ENCODE data around the gene SKI.

SKI gene

GRCh38 chr1:2268285-2269056 lies 40.4 kb downstream of the SKI start:
- H3K79me2 ChIP-seq (ENCODE audit: control insufficient read depth, low read length): no peaks in the 10 kb centered on the region

GRCh38 chr1:2269193-2269921 lies 41.2 kb downstream of the SKI start:
- Histone ChIP-seq H3K36me3 (ENCODE audit: control insufficient read depth, low read length) (no peaks in the 10 kb centered on the region), H3K27me3 (ENCODE audit: control insufficient read depth, low read length) (no peaks in the 10 kb centered on the region), H3K79me2 (ENCODE audit: control insufficient read depth, low read length) (no peaks in the 10 kb centered on the region), H3K4me3 (ENCODE audit: low read length) (no peak overlapping the region), H3K4me1 (ENCODE audit: control insufficient read depth, low read length) (no peaks in the 10 kb centered on the region), H3K4me2 (ENCODE audit: low read length) (no peak overlapping the region), H3K27ac (ENCODE audit: low read depth, low read length) (no peak overlapping the region), H3K9me3 (ENCODE audit: control insufficient read depth, insufficient read depth, low read length) (no peaks in the 10 kb centered on the region), H3K9me2 (replicated peaks; ENCODE audit: control insufficient read depth, low read length) (no peaks in the 10 kb centered on the region), H4K20me1 (ENCODE audit: control insufficient read depth, insufficient read depth, low read depth, low read length) (no peaks in the 10 kb centered on the region), H3F3A (ENCODE audit: control insufficient read depth, insufficient read depth) (no peaks in the 10 kb centered on the region)
- no peak for TF ChIP-seq EZH2phosphoT487 (IDR thresholded peaks at IDR 0.05; ENCODE audit: borderline replicate concordance, low read length)
- TF ChIP-seq, protein P1, sequence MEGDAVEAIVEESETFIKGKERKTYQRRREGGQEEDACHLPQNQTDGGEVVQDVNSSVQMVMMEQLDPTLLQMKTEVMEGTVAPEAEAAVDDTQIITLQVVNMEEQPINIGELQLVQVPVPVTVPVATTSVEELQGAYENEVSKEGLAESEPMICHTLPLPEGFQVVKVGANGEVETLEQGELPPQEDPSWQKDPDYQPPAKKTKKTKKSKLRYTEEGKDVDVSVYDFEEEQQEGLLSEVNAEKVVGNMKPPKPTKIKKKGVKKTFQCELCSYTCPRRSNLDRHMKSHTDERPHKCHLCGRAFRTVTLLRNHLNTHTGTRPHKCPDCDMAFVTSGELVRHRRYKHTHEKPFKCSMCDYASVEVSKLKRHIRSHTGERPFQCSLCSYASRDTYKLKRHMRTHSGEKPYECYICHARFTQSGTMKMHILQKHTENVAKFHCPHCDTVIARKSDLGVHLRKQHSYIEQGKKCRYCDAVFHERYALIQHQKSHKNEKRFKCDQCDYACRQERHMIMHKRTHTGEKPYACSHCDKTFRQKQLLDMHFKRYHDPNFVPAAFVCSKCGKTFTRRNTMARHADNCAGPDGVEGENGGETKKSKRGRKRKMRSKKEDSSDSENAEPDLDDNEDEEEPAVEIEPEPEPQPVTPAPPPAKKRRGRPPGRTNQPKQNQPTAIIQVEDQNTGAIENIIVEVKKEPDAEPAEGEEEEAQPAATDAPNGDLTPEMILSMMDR (IDR thresholded peaks at IDR 0.05; ENCODE audit: low read depth, low read length, poor library complexity, severe bottlenecking): no peak

More at GRCh38 chr1:2268285-2269056, 40.4 kb downstream of the SKI start:
- no peaks in the 10 kb centered on the region for H3K9me2 ChIP-seq (replicated peaks; ENCODE audit: control insufficient read depth, low read length)
- no peaks in the 10 kb centered on the region for H3K4me1 ChIP-seq (ENCODE audit: control insufficient read depth, low read length)
- H3K27me3 ChIP-seq (ENCODE audit: control insufficient read depth, low read length): no peaks in the 10 kb centered on the region
- no peak overlapping the region for H3K4me2 ChIP-seq (ENCODE audit: low read length)
- H3F3A ChIP-seq (ENCODE audit: control insufficient read depth, insufficient read depth): no peaks in the 10 kb centered on the region
- no peaks in the 10 kb centered on the region for H4K20me1 ChIP-seq (ENCODE audit: control insufficient read depth, insufficient read depth, low read depth, low read length)
- no peaks in the 10 kb centered on the region for H3K36me3 ChIP-seq (ENCODE audit: control insufficient read depth, low read length)
- no peak overlapping the region for H3K4me3 ChIP-seq (ENCODE audit: low read length)
- H3K9me3 ChIP-seq (ENCODE audit: control insufficient read depth, insufficient read depth, low read length): no peaks in the 10 kb centered on the region
- TF ChIP-seq, protein P1 (IDR thresholded peaks at IDR 0.05; ENCODE audit: low read depth, low read length, poor library complexity, severe bottlenecking): no peak
- no peak for TF ChIP-seq EZH2phosphoT487 (IDR thresholded peaks at IDR 0.05; ENCODE audit: borderline replicate concordance, low read length)
- no peak overlapping the region for H3K27ac ChIP-seq (ENCODE audit: low read depth, low read length)

DNA sequence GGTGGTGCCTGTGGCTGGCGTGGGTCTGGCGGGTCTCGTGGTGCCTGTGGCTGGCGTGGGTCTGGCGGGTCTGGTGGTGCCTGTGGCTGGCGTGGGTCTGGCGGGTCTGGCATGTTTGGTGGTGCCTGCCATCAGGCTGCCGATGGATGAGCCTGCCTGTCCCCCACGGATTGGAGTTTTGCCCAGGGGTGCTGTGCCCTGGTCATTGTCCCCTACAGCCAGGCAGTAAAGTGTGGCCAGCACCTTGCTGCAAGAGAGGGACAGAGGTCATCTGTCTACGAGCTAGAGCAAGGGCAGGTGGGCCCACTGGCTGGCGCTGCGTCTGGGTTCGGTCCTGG lies 41.8 kb downstream of the SKI start:
- H4K20me1 ChIP-seq (ENCODE audit: control insufficient read depth, insufficient read depth, low read depth, low read length): no peaks in the 10 kb centered on the region
- H3K36me3 ChIP-seq (ENCODE audit: control insufficient read depth, low read length): no peaks in the 10 kb centered on the region
- no peaks in the 10 kb centered on the region for H3K27me3 ChIP-seq (ENCODE audit: control insufficient read depth, low read length)
- H3K9me3 ChIP-seq (ENCODE audit: control insufficient read depth, insufficient read depth, low read length): no peaks in the 10 kb centered on the region
- no peaks in the 10 kb centered on the region for H3F3A ChIP-seq (ENCODE audit: control insufficient read depth, insufficient read depth)
- TF ChIP-seq, protein P1 (IDR thresholded peaks at IDR 0.05; ENCODE audit: low read depth, low read length, poor library complexity, severe bottlenecking): no peak
- TF ChIP-seq EZH2phosphoT487 (IDR thresholded peaks at IDR 0.05; ENCODE audit: borderline replicate concordance, low read length): no peak
- no peaks in the 10 kb centered on the region for H3K4me1 ChIP-seq (ENCODE audit: control insufficient read depth, low read length)
- H3K79me2 ChIP-seq (ENCODE audit: control insufficient read depth, low read length): no peaks in the 10 kb centered on the region
- no peaks in the 10 kb centered on the region for H3K9me2 ChIP-seq (replicated peaks; ENCODE audit: control insufficient read depth, low read length)
- H3K4me3 ChIP-seq (ENCODE audit: low read length): no peak overlapping the region
- no peak overlapping the region for H3K27ac ChIP-seq (ENCODE audit: low read depth, low read length)
- no peak overlapping the region for H3K4me2 ChIP-seq (ENCODE audit: low read length)
